ENCODE measurements around the gene TECPR2. TPM values are rescaled to one million over a fixed set of nuclear protein-coding genes. Genes with fewer than 3 reads are reported as not detected.

Gene TECPR2
- total and polyA plus RNA-seq, 2 of the 13 experiments (the other 11 are each of a cell fraction or from before 2014, with no cell fraction given) = 3.5 to 5.7 TPM

- TF ChIP-seq, protein P1, sequence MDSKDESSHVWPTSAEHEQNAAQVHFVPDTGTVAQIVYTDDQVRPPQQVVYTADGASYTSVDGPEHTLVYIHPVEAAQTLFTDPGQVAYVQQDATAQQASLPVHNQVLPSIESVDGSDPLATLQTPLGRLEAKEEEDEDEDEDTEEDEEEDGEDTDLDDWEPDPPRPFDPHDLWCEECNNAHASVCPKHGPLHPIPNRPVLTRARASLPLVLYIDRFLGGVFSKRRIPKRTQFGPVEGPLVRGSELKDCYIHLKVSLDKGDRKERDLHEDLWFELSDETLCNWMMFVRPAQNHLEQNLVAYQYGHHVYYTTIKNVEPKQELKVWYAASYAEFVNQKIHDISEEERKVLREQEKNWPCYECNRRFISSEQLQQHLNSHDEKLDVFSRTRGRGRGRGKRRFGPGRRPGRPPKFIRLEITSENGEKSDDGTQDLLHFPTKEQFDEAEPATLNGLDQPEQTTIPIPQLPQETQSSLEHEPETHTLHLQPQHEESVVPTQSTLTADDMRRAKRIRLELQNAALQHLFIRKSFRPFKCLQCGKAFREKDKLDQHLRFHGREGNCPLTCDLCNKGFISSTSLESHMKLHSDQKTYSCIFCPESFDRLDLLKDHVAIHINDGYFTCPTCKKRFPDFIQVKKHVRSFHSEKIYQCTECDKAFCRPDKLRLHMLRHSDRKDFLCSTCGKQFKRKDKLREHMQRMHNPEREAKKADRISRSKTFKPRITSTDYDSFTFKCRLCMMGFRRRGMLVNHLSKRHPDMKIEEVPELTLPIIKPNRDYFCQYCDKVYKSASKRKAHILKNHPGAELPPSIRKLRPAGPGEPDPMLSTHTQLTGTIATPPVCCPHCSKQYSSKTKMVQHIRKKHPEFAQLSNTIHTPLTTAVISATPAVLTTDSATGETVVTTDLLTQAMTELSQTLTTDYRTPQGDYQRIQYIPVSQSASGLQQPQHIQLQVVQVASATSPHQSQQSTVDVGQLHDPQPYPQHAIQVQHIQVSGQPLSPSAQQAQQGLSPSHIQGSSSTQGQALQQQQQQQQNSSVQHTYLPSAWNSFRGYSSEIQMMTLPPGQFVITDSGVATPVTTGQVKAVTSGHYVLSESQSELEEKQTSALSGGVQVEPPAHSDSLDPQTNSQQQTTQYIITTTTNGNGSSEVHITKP (CRISPR knock-in tag; IDR thresholded peaks at IDR 0.05; ENCODE audit: low read depth) = no peak
- TF ChIP-seq ZNF138 (CRISPR knock-in tag; IDR thresholded peaks at IDR 0.05; ENCODE audit: low read depth) = no peak
- no peak for TF ChIP-seq PRDM4 (CRISPR knock-in tag; IDR thresholded peaks at IDR 0.05; ENCODE audit: borderline replicate concordance)
- TF ChIP-seq AHR (CRISPR knock-in tag; IDR thresholded peaks at IDR 0.05) = no peak
- TF ChIP-seq ZNF574 (CRISPR knock-in tag; IDR thresholded peaks at IDR 0.05) = peak; percentile 60
- TF ChIP-seq ZNF776 (CRISPR knock-in tag; IDR thresholded peaks at IDR 0.05) = no peak
- no peak for TF ChIP-seq FLYWCH1 (CRISPR knock-in tag; IDR thresholded peaks at IDR 0.05)
- TF ChIP-seq TBX2 (CRISPR knock-in tag; IDR thresholded peaks at IDR 0.05; ENCODE audit: borderline replicate concordance) = no peak; the same call in 1 of the 2 replicates
- no peak for TF ChIP-seq ZFP37 (CRISPR knock-in tag; IDR thresholded peaks at IDR 0.05; ENCODE audit: borderline replicate concordance)
- TF ChIP-seq HNF4A (CRISPR knock-in tag; IDR thresholded peaks at IDR 0.05) = peak; percentile 24
- no peak for TF ChIP-seq RFX1 (IDR thresholded peaks at IDR 0.05)
- TF ChIP-seq MYNN (CRISPR knock-in tag; IDR thresholded peaks at IDR 0.05; ENCODE audit: low read depth) = no peak
- no peak for TF ChIP-seq ZNF12 (CRISPR knock-in tag; IDR thresholded peaks at IDR 0.05)
- no peak for TF ChIP-seq RBAK (CRISPR knock-in tag; IDR thresholded peaks at IDR 0.05)
- TF ChIP-seq ZNF644 (CRISPR knock-in tag; IDR thresholded peaks at IDR 0.05; ENCODE audit: low read depth) = 0 out of 2 replicates have a peak, but pooled peaks have one; percentile 13
- TF ChIP-seq HNRNPK (IDR thresholded peaks at IDR 0.05; ENCODE audit: low read depth, low read length, poor library complexity, severe bottlenecking) = no peak
- TF ChIP-seq ETV6 (CRISPR knock-in tag; conservative IDR thresholded peaks at IDR 0.05) = no peak
- TF ChIP-seq, protein P2, sequence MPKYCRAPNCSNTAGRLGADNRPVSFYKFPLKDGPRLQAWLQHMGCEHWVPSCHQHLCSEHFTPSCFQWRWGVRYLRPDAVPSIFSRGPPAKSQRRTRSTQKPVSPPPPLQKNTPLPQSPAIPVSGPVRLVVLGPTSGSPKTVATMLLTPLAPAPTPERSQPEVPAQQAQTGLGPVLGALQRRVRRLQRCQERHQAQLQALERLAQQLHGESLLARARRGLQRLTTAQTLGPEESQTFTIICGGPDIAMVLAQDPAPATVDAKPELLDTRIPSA (CRISPR knock-in tag; IDR thresholded peaks at IDR 0.05; ENCODE audit: borderline replicate concordance) = no peak
Measured at GRCh38 chr14:102538602-102539543, 176.1 kb downstream of the TECPR2 start (continued).
